GM12891 (cell line): ENCODE results near the gene PEX11A.

Experiments used
- PAX5 ChIP-seq: IDR thresholded peaks from 2 replicates; pipeline ENCODE4 v1.6.1; 2011; ENCODE audit warnings: low read length, moderate library complexity, mild to moderate bottlenecking; ENCODE audit not compliant: insufficient read depth, severe bottlenecking
- POLR2A ChIP-seq: IDR thresholded peaks from 2 replicates; pipeline ENCODE4 v1.6.1; 2011; ENCODE audit warnings: low read depth, low read length, control low read depth
- POLR2AphosphoS5 ChIP-seq: IDR thresholded peaks from 2 replicates; pipeline ENCODE4 v1.6.1; 2011; ENCODE audit warnings: low read depth, low read length, control low read depth
- POU2F2 ChIP-seq: IDR thresholded peaks from 2 replicates; pipeline ENCODE4 v1.6.1; 2011; ENCODE audit warnings: low read depth, mild to moderate bottlenecking, control low read depth, low read length, moderate library complexity
- SPI1 ChIP-seq: IDR thresholded peaks from 2 replicates; pipeline ENCODE4 v1.6.1; 2011; ENCODE audit warnings: low read depth, low read length, control low read depth
- TAF1 ChIP-seq: IDR thresholded peaks from 2 replicates; pipeline ENCODE4 v1.6.1; 2011; ENCODE audit warnings: low read depth, low read length, control low read depth

- TF ChIP-seq POLR2AphosphoS5 (no peak), POLR2A (no peak), TAF1 (no peak), SPI1 (no peak), PAX5 (no peak), POU2F2 (no peak)
Measured at GRCh38 chr15:89632563-89633430, 57.8 kb downstream of the PEX11A start.
